Renal cortex interstitium (tissue), 11 donors: ENCODE results near the gene TAX1BP1. TPM values are rescaled to one million over a fixed set of nuclear protein-coding genes. Genes with fewer than 3 reads are reported as not detected.
A peak's percentile ranks its signal among the peaks of the same experiment; 100 is the strongest.
"Not testable (repeated sequence)": the region's sequence is repeated elsewhere in the genome, so short reads cannot be mapped to it uniquely, and the experiment has no call there.

ENCODE experiments used
- DNase-seq, 11 donors: peaks; one replicate each; pipeline ENCODE4 v3.0.0-alpha.2; 2013; ENCODE audit warnings: low read depth in 9 of 11, low spot score in 4 of 11; ENCODE audit errors: extremely low read depth in 1 of 11
- polyA plus RNA-seq, 3 donors: library from polyadenylated mRNA; unstranded; fragments of 120-200 nt; gene quantifications; one replicate each; pipeline ENCODE4 v1.2.1, GENCODE V29; 2013; ENCODE audit not compliant: insufficient read length in 3 of 3

TAX1BP1 gene
- polyA plus RNA-seq, 3 donors: 111 to 139 (median 115) TPM

DNA sequence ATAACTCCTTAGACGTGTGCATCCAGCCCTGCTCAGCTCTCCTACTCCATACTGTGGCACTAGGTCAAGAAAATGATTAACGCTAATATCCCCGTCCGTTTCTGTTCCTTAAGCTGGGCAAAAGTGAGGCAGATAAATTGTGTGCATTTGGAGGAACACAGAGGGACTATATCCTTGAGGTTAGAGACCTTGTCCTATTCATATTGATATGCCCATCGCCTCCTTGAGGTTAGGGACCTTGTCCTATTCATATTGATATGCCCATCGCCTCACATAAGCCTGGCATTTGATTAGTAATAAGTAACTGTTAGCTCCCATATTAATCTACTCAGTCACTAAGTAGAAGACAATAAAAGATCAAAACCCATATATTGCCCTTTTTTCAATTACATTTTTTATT is 12.9 kb upstream of the TAX1BP1 start:
- no peak for DNase-seq

- no peak for DNase-seq
Observed at GRCh38 chr7:27730112-27730511, 9.8 kb upstream of the TAX1BP1 start.

- DNase-seq: no peak
Observed at GRCh38 chr7:27734583-27734982, 5.4 kb upstream of the TAX1BP1 start.

- no peak for DNase-seq
Observed at GRCh38 chr7:27735165-27735564, 4.8 kb upstream of the TAX1BP1 start.

DNA sequence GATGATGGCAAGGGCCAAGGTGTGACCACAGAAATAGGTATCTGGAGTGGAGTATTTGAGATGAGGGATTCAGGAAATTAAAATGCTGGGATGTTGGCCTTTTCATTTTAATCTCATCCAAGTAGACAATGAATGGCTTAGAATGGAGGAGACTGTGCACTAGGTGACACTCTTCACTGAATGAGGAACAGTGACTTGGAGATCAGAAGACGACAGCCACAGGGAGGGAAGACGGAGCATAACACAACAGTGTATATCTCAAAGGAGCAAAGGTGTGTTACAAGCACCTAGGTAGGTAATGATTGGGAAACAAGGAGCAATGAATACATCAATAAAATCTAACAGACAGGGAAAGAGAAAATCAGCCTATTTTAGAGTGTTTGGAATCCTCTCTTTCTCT is 4.1 kb upstream of the TAX1BP1 start:
- DNase-seq: no peak

DNA sequence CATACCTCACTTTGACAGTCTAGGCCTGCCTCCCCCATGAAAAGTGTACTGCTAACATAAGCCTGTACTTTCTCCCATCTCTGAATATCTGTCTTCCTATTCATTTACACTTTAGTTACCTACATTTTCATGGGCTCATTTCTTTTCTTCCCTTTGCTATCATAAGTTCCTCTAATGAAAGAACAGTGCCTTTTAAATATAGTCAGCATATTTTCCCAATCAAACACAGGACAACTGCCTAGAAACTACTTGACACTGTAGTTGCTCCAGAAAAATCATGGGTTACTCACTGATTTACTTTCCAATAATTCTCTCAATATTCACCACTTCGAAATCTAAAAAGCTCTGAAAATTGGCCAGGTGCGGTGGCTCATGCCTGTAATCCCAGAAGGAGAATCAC is 2.8 kb upstream of the TAX1BP1 start:
- no peak for DNase-seq

- no peak for DNase-seq
Observed at GRCh38 chr7:27737616-27738015, 2.3 kb upstream of the TAX1BP1 start.

DNA sequence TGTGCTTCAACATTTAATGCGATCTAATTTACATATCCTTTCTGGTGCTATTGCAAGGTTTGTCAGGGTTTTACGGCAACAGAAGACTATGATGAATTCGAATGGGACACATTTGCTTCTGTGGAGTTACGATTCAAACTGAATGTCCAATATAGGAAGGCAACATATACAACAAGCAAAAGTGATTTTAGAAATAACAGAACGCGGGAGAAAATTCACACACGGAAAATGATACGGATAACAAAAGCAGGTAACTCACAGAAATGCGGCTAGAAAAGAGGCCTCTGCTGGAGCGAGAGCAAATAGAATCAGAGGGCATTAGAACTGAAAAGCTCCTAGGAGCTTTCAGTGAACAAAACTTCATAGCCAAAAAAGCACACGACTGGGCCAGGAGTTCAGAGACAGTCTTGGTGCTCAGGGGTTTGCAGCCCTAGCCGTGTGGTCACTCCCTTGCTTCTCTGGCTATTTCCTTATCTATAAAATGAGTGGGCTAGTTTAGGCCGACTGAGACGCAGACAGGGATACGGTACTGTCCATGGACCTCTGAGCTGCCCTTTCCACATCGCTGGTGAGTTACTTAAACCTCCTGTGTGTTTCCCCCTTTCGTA is 557 bp upstream of the TAX1BP1 start:
- peak in 4 of 11 donors; percentile 15 to 25 (median 20) for DNase-seq

DNA sequence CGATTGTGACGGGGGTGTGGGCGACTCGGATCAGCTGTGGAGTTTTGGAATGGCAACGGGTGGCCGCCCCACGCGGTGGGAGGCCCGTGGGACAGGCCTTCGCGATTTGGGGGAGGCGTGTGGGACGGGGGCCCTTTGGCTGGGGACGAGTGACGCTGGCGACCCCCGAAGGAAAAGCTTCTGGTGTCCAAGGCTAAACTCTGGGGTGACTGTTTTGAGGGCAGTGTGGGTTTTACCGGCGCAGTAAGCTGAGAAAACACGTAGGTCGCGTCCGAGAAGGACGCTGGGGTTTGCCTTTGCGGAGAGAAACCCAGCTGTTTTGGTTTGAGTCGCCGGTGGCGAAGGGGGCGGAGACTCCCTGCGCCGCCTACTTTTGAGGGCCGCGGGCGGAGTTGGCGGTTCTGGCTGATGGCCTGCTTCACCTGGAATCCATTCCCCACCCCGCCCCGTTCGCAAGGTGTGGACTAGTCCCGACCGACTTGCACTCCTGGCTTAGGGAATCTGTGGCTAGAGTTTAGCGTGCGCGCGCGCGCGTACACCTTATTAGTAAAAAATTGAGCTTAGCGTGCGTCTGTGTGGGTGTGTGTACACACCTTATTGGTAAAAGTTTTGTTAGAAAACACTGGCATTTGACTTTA is 606 bp downstream of the TAX1BP1 start:
- peak; percentile 63 to 84 (median 77) for DNase-seq

- DNase-seq: not testable (repeated sequence)
Observed at GRCh38 chr7:27742091-27742710, 2.2 kb downstream of the TAX1BP1 start.

DNA sequence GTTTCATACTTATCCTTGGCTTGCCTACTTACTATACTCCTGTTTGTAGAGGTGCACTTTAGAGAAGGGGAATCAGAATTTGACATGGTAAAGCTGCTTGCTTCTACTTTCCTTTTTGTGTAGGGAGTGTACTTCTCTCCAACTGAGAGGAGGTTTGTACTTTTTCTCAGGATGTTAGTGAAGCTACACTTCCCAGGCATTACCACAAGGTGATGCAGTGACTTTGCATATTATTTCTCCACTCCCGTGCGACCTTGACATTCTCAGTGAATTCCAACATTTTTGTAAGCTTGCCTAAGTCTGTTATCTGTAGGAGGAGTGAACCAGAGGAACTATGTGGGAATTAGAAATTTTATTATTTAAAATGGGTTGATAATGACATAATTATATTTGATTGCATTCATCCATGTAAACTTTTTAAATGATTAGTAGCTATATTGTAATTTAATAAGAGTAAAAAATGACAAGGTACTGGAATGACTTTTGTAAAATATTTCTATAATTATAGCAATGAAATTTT is 5.2 kb downstream of the TAX1BP1 start:
- peak in 8 of 11 donors; percentile 20 to 59 (median 48) for DNase-seq

- DNase-seq: no peak
Observed at GRCh38 chr7:27746486-27746885, 6.5 kb downstream of the TAX1BP1 start.

DNA sequence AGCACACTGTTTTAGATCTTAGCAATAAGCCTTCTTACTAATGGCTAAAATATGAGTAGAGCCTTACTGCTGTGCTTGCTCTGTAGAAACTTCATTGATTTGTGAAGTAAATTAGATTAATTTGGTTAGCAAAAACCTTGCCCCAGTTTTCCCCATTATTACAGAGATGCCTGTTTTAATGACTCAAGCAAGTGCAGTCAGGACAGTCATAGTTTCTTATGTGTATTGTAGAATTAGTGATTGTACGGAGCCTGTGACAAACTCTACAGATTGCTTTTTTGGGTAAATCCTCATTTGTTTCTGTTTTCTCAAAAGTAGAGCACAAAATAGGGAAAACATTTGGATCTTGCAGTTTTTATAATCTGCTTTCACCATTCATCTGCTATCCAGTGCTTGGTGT is 7.0 kb downstream of the TAX1BP1 start:
- DNase-seq: no peak

- no peak for DNase-seq
Observed at GRCh38 chr7:27747589-27748368, 7.8 kb downstream of the TAX1BP1 start.

GRCh38 chr7:27750316-27750715 is 10.4 kb downstream of the TAX1BP1 start:
- DNase-seq: no peak

GRCh38 chr7:27751888-27752660 is 12.1 kb downstream of the TAX1BP1 start:
- no peak for DNase-seq

GRCh38 chr7:27753863-27754262 is 13.9 kb downstream of the TAX1BP1 start:
- DNase-seq: no peak

- no peak for DNase-seq
Observed at GRCh38 chr7:27756298-27756697, 16.3 kb downstream of the TAX1BP1 start.

- DNase-seq: no peak
Observed at GRCh38 chr7:27759491-27759890, 19.5 kb downstream of the TAX1BP1 start.
